GM18868 (cell line): ENCODE results near the gene SFMBT2.
A peak's percentile ranks its signal among the peaks of the same experiment; 100 is the strongest.

Experiments used
- ATAC-seq: cut with Tn5 transposase; IDR thresholded peaks from one replicate; pipeline ENCODE4 v1.9.1; 2021; ENCODE audit warnings: mild to moderate bottlenecking, moderate library complexity; ENCODE audit not compliant: unreplicated experiment

Gene SFMBT2

DNA sequence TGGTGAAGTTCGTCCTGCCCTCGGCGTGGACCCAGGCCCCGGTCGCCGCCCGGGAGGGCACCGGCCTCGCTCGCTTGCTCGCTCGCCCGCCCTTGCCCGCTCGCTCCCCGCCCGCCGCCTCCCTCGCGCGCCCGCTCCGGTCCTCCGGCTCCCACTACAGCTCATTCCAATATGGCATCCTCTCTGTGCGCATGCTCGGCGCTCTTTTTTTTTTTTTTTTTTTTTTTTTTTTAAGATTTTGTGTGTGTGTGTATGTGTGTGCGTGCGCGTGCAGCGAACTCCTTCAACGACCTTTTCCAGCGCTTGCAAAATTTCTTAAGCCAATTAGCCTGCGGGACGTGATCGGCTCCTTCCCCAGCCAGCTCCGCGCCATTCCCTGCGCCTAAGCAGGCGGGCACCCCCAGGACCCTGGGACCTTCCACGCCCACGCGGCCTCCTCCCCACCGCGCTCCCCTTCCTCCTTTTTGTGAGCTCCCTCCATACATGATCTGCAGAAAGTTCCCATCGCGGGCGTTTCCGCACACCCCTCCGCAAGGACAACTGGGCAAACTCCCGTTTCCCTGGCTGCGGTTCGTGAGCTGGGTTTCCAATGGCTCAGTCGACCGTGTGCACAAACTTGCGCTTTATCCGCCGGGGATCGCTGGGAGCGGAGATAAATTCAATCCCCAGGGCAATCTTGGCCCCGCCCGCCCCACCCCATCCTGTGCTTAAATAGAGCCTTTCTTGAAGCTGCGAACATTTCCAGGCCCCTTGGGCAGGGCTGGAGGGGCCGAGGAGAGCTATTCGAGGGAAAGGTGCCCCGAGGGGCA lies at the start of gene SFMBT2:
Gene SFMBT2, minus strand, starts transcription at position 173 of the 809 bp plus-strand sequence. CDS start 29,136 bp downstream, outside the sequence.
- ATAC-seq = peak; percentile 32

DNA sequence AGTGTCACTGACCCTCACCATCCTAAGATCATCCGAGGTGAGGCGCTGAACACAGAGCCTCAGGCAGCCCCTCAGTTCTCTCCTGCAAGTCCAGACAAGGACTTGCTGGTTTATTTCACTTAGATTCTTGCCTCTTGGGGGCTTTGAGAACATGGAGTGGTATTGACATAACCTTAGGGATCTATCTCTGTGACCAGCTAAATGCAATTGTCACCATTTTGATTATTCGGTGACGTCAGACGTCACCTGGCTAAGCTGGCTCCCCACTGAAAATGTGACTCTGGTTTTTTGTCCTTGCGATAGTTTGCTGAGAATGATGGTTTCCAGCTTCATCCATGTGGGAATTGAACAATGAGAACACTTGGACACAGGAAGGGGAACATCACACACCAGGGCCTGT lies 49.2 kb upstream of the SFMBT2 start:
- ATAC-seq = no peak

- ATAC-seq = no peak
These were observed 47.7 kb upstream of the SFMBT2 start for GRCh38 chr10:7458556-7458955.

DNA sequence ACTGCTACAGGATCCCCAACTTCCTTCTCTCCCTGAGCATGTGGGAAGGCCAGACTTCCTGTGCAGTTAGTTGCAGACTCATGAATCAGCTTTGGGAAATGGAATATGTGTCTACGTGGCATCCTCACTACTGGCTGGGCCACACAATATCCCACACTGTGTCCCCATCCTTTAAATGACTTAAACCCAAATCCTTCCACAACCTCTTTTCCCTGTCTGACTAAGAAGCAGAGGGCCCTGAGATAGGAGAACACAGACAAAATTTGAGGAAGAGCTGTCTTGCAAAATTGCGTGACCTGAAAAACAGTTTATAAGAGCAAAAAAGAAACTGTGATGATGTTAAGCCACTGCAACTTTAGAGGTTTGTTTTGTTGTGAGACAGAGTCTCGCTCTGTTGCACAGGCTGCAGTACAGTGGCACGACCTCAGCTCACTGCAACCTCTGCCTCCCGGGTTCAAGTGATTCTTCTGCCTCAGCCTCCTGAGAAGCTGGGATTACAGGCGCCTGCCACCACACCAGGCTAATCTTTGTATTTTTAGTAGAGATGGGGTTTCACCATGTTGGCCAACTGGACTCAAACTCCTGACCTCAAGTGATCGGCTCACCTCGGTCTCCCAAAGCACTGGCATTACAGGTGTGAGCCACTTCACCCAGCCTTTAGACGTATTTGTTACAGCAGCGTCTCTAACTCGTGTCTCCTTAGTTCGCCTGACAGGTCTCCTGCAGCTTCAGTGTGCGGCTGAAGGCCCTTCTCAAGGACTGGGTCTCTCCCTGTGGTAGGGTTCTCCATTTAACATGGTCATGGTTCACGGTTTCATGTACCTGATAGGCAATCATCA lies 46.9 kb upstream of the SFMBT2 start:
- peak; percentile 96 for ATAC-seq

GRCh38 chr10:7449063-7449695 lies 38.3 kb upstream of the SFMBT2 start:
- no peak for ATAC-seq

DNA sequence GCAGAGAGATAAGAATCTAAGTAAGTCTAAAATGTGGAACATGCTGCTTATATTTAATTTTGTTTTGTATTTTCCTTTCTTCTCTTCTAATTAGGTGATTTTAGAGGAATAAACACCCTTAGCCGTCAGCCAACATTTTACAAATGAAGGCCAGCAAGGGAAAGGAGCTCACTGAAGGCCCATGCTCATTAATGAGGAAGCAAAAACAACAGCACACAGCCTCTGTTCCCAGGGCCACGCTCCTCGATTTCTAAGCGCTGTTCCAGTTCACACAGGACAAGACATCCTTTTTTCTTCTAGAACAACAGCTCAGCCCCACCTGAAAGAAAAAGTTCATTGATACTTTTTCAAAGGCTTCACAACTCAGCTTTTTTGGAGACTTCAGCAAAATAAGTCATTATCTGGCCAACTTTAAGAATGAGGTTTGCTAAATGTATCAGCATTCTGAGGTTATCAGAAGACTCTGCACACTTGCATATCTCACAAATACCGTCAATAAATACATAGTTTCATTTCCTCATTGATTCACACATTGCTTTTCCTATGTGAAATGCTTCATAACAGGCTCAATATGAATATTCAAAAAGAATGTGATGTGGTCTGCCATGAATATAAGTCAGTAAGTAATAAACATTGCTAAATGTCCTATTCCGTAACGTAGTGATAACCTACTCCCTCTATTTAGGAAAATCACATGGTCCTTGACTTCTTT lies 34.8 kb upstream of the SFMBT2 start:
- ATAC-seq = peak; percentile 87

DNA sequence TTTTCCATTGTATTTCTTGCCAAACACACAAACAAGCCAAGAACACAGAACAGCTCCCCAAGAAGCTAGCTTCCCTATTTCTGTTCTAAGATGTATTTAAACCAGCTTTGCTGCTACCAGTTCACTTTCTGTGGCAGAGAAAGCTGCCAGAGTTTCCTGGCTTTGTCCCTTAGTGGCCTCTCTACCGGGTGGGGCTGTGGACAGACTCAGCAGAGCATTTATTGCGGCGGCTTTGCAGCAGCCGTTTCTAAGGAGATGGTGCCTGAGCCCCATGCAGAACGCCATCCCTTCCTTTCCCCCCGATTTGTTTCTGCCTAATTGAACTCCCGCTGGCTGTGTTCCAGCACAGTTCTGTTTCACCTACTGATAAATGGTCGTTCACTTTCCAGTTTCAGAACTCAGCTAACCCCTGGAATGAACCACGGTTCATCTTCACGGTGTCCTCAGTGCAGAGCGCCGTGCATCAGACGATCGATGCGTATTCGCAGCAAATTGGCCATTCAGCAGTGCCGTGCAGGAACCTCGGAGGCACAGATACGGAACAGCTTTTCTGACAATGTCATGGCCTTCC lies 33.8 kb upstream of the SFMBT2 start:
- peak; percentile 36 for ATAC-seq

GRCh38 chr10:7443036-7443435 lies 32.2 kb upstream of the SFMBT2 start:
- no peak for ATAC-seq

DNA sequence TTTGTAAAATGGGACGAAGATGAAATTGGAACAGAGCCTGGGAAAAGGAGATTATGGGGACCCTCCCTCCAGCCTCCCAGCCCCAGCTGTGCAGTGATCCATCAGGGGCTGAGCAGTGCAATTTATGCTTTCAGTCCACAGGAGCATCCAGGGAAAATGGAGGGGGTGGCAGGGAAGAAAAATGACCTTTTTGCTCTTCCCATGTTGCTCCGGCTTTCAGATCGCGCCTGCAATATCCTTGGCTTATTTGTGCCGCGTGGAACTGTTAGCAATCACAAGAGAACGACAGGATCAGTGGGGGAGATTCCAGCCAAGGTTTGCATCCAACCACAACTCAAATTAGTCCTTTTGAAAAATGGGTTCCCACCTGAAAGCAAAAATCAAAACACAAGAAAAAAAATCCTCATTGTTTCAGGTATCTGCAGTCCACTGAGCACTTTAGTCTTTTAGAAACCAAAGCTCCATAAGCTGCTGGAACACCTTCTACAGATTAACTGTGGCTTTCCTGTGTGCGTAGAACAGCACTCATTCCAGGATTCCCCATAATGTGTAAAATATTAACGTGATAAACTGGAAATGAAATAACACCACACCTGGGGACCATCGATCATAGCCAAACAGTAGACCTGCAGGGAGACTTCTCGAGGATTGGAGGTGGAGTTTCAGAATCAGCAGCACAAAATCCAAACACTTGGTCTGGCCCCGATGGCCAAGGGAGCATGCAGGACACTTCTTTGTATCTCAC lies 30.7 kb upstream of the SFMBT2 start:
- ATAC-seq = no peak

GRCh38 chr10:7439696-7440095 lies 28.9 kb upstream of the SFMBT2 start:
- ATAC-seq = no peak

- ATAC-seq = no peak
These were observed 27.6 kb upstream of the SFMBT2 start for GRCh38 chr10:7438196-7438986.

- ATAC-seq = peak; percentile 55
These were observed 25.8 kb upstream of the SFMBT2 start for GRCh38 chr10:7436490-7437100.

GRCh38 chr10:7435674-7436073 lies 24.8 kb upstream of the SFMBT2 start:
- peak; percentile 62 for ATAC-seq

GRCh38 chr10:7434378-7434777 lies 23.5 kb upstream of the SFMBT2 start:
- ATAC-seq = no peak

- no peak for ATAC-seq
These were observed 23.0 kb upstream of the SFMBT2 start for GRCh38 chr10:7433861-7434260.

DNA sequence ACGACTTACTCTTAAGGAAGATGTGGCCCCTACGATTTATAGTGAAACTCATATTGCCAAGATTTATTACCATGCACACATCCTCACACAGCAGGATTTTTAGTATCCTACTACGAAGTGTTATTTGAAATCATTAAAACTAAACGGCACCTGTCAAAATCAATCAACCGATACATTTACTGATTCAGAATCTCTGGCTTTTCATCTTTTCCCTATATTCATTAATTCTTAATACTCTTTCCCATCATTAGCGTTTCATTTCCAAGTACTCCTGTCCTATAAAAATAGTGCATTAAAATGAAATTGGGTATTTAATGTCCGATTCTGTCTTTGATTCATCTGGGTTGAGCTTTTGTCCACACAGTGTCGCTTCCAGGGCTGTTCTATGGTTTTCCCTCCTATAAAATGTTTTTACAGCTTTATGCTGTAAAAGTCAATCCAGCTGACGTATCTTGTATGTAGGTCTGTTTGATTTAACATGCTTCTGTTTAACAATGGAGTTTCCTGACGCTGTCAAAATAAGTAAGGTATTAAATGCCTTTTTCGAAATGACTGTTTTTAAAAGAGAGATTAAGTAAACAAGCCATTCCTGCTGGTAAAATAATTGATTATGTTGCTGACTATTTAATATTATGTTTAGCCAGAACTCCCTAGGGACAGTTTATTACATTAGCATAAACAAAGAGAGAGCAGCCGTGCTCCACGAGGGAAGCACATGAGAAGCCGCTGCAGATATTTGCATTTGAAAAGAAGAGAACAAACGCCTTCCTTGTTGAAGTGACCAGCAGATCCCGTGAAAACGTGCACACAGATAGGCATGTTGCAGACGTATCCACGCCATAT lies 22.3 kb upstream of the SFMBT2 start:
- ATAC-seq = no peak

- ATAC-seq = peak; percentile 63
These were observed 18.0 kb upstream of the SFMBT2 start for GRCh38 chr10:7428673-7429350.
